Thoracic aorta (tissue), 2 donors: ENCODE data around the gene PITRM1. TPM values are rescaled to one million over a fixed set of nuclear protein-coding genes. Genes with fewer than 3 reads are reported as not detected.

Experiments
- ATAC-seq: fragments of 150-250 bp; one replicate; pipeline ENCODE4 v1.8.0; 2017; ENCODE audit warnings: low read depth; ENCODE audit not compliant: insufficient number of reproducible peaks, low FRiP score
- DNase-seq: peaks from one replicate; pipeline ENCODE4 v3.0.0-alpha.2; 2020; ENCODE audit warnings: low spot score
- H3K27ac ChIP-seq, 2 donors: fragments of 200-600 bp; sonication (generic); 1 replicate in 1 of 2; 2 replicates in 1 of 2; pipeline ENCODE4 v1.5.1; 2016; ENCODE audit warnings: mild to moderate bottlenecking in 2 of 2, moderate library complexity in 2 of 2
- H3K27me3 ChIP-seq: fragments of 200-600 bp; sonication (generic); replicated peaks from 2 replicates; pipeline ENCODE4 v1.6.0; 2016; ENCODE audit warnings: mild to moderate bottlenecking; ENCODE audit not compliant: insufficient read depth
- H3K36me3 ChIP-seq: fragments of 200-600 bp; sonication (generic); one replicate; pipeline ENCODE4 v1.5.1; 2016
- H3K4me1 ChIP-seq, 2 donors: fragments of 200-600 bp; sonication (generic); 1 replicate in 1 of 2; 2 replicates in 1 of 2; pipeline versions ENCODE4 v1.5.1 to v1.6.0; 2016; ENCODE audit warnings: low read depth in 2 of 2, mild to moderate bottlenecking in 1 of 2; ENCODE audit not compliant: control insufficient read depth in 1 of 2
- H3K4me3 ChIP-seq: fragments of 200-600 bp; sonication (generic); 2 replicates; pipeline ENCODE4 v1.5.1; 2016; ENCODE audit warnings: mild to moderate bottlenecking
- H3K9me3 ChIP-seq: fragments of 200-600 bp; sonication (generic); 2 replicates; pipeline ENCODE4 v1.5.1; 2016
- total RNA-seq, 2 donors: library from RNA; depleted of rRNA; stranded (reverse); fragments of >200 nt; gene quantifications; one replicate each; pipeline versions ENCODE4 v1.1.0 to v1.2.3, GENCODE V29; 2016
- TF ChIP-seq, protein P1 (sequence below): fragments of 200-600 bp; sonication (generic); IDR thresholded peaks from one replicate; pipeline ENCODE4 v1.5.1; 2019; ENCODE audit warnings: antibody characterized with exemption

PITRM1 gene
- total RNA-seq, 2 donors from 2014 or later = 104 to 125 TPM

- Histone ChIP-seq H3K36me3 (no peaks in the 10 kb centered on the region), H3K27me3 (no peaks in the 10 kb centered on the region), H3K27ac (peak overlapping the region; percentile 69 to 93), H3K4me3 (no peak overlapping the region), H3K4me1 (peaks cover 27 to 41% of the 10 kb centered on the region in 2 donors), H3K9me3 (no peaks in the 10 kb centered on the region)
- TF ChIP-seq, protein P1, sequence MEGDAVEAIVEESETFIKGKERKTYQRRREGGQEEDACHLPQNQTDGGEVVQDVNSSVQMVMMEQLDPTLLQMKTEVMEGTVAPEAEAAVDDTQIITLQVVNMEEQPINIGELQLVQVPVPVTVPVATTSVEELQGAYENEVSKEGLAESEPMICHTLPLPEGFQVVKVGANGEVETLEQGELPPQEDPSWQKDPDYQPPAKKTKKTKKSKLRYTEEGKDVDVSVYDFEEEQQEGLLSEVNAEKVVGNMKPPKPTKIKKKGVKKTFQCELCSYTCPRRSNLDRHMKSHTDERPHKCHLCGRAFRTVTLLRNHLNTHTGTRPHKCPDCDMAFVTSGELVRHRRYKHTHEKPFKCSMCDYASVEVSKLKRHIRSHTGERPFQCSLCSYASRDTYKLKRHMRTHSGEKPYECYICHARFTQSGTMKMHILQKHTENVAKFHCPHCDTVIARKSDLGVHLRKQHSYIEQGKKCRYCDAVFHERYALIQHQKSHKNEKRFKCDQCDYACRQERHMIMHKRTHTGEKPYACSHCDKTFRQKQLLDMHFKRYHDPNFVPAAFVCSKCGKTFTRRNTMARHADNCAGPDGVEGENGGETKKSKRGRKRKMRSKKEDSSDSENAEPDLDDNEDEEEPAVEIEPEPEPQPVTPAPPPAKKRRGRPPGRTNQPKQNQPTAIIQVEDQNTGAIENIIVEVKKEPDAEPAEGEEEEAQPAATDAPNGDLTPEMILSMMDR = no peak
- ATAC-seq (no peak), DNase-seq (no peak)
Observed at GRCh38 chr10:3090388-3090787, 82.2 kb downstream of the PITRM1 start.

Other genes with a start within 250 kb of the PITRM1 start
- gene PFKP, start 105.2 kb downstream of the PITRM1 start, total RNA-seq = 100 to 1,000 TPM in 1 of 2 donors, 10 to 100 TPM in 1; 91.4 to 153 TPM